ENCODE data around the gene ACP2.

ACP2 gene

GRCh38 chr11:47289856-47290255, 41.2 kb upstream of the ACP2 start:
- TF ChIP-seq CTCF (IDR thresholded peaks at IDR 0.05; ENCODE audit: insufficient read depth, low read length) (no peak), REST (IDR thresholded peaks at IDR 0.05; ENCODE audit: insufficient replicate concordance, low read depth) (no peak), POLR2AphosphoS5 (IDR thresholded peaks at IDR 0.05; ENCODE audit: low read depth) (no peak), SPI1 (IDR thresholded peaks at IDR 0.05; ENCODE audit: borderline replicate concordance, low read depth) (no peak), GABPA (IDR thresholded peaks at IDR 0.05; ENCODE audit: low read depth) (no peak)
- no peak for DNase-seq (ENCODE audit: low read depth in 1 of 2, low spot score in 1 of 2)
- Histone ChIP-seq H3K4me3 (replicated peaks; ENCODE audit: insufficient read depth, low read length) (no peak overlapping the region), H3K27me3 (ENCODE audit: insufficient read depth, poor library complexity, severe bottlenecking) (no peaks in the 10 kb centered on the region), H3K27ac (replicated peaks) (no peak overlapping the region)

GRCh38 chr11:47288066-47288465, 39.5 kb upstream of the ACP2 start:
- H3K4me3 ChIP-seq (replicated peaks; ENCODE audit: insufficient read depth, low read length): no peak overlapping the region

More at GRCh38 chr11:47288066-47288465, 39.5 kb upstream of the ACP2 start:
- Histone ChIP-seq H3K27ac (replicated peaks) (no peak overlapping the region), H3K27me3 (ENCODE audit: insufficient read depth, poor library complexity, severe bottlenecking) (no peaks in the 10 kb centered on the region)
- TF ChIP-seq CTCF (IDR thresholded peaks at IDR 0.05; ENCODE audit: insufficient read depth, low read length): no peak
- no peak for TF ChIP-seq POLR2AphosphoS5 (IDR thresholded peaks at IDR 0.05; ENCODE audit: low read depth)
- no peak for TF ChIP-seq SPI1 (IDR thresholded peaks at IDR 0.05; ENCODE audit: borderline replicate concordance, low read depth)
- no peak for TF ChIP-seq REST (IDR thresholded peaks at IDR 0.05; ENCODE audit: insufficient replicate concordance, low read depth)
- no peak for TF ChIP-seq GABPA (IDR thresholded peaks at IDR 0.05; ENCODE audit: low read depth)
- DNase-seq (ENCODE audit: low read depth in 1 of 2, low spot score in 1 of 2): no peak
